Thymus (tissue), 11 donors: ENCODE data around the gene CD58. TPM values are rescaled to one million over a fixed set of nuclear protein-coding genes. Genes with fewer than 3 reads are reported as not detected.

Source experiments
- DNase-seq, 9 donors: peaks; one replicate each; pipeline ENCODE4 v3.0.0-alpha.2; 2013; ENCODE audit warnings: low spot score in 9 of 9, low read depth in 6 of 9, missing footprints in 1 of 9
- H3K27ac ChIP-seq, 2 donors: one replicate each; pipeline ENCODE4 v1.5.1; 2013; ENCODE audit warnings: control low read depth in 1 of 2, low read depth in 1 of 2, low read length in 1 of 2, mild to moderate bottlenecking in 1 of 2, moderate library complexity in 1 of 2
- H3K27me3 ChIP-seq, 2 donors: one replicate each; pipeline ENCODE4 v1.5.1; 2013; ENCODE audit warnings: low read length in 1 of 2; ENCODE audit not compliant: control insufficient read depth in 2 of 2, insufficient read depth in 1 of 2
- H3K36me3 ChIP-seq, 2 donors: one replicate each; pipeline ENCODE4 v1.5.1; 2013; ENCODE audit warnings: low read length in 1 of 2, mild to moderate bottlenecking in 1 of 2, moderate library complexity in 1 of 2; ENCODE audit not compliant: control insufficient read depth in 2 of 2, insufficient read depth in 2 of 2
- H3K4me1 ChIP-seq, 2 donors: one replicate each; pipeline ENCODE4 v1.5.1; 2013; ENCODE audit warnings: low read length in 2 of 2; ENCODE audit not compliant: control insufficient read depth in 2 of 2, insufficient read depth in 2 of 2
- H3K4me3 ChIP-seq, 2 donors: one replicate each; pipeline ENCODE4 v1.5.1; 2013; ENCODE audit warnings: low read length in 2 of 2, control low read depth in 1 of 2, mild to moderate bottlenecking in 1 of 2
- H3K9me3 ChIP-seq, 2 donors: one replicate each; pipeline ENCODE4 v1.5.1; 2013; ENCODE audit warnings: low read length in 1 of 2, mild to moderate bottlenecking in 1 of 2; ENCODE audit not compliant: control insufficient read depth in 2 of 2, insufficient read depth in 1 of 2
- WGBS: extraction: QIAGEN DNeasy Blood & Tissue Kit; methylation state at CpG from one replicate; pipeline ENCODE4 v1.1.7; 2013; 5-methylcytosine and 5-hydroxymethylcytosine counted together
- polyA plus RNA-seq: library from polyadenylated mRNA; stranded (reverse); fragments of 200-250 nt; gene quantifications from one replicate; pipeline ENCODE4 v1.2.3, GENCODE V29; 2013
- total RNA-seq: library from RNA; stranded (reverse); fragments of 120-200 nt; gene quantifications from one replicate; pipeline ENCODE4 v1.2.4, GENCODE V29; 2013
- donor health status: healthy.

CD58 gene
- total and polyA plus RNA-seq, 2 donors, result 12.7 to 24.6 TPM

- H3K36me3 ChIP-seq, result no peaks in the 10 kb centered on the region
- no peaks in the 10 kb centered on the region for H3K9me3 ChIP-seq
- no peak overlapping the region for H3K4me3 ChIP-seq
- WGBS, result 94% methylated on average over 4 of the region's 4 CpGs
- no peak for DNase-seq
- H3K4me1 ChIP-seq, result no peaks in the 10 kb centered on the region
- no peak overlapping the region for H3K27ac ChIP-seq
- no peaks in the 10 kb centered on the region for H3K27me3 ChIP-seq
These were observed 13.4 kb downstream of the CD58 start for GRCh38 chr1:116557323-116557878.

GRCh38 chr1:116556289-116557006 lies 14.4 kb downstream of the CD58 start:
- WGBS, result 84% methylated on average over 6 of the region's 6 CpGs
- no peak for DNase-seq
- no peaks in the 10 kb centered on the region for H3K27me3 ChIP-seq
- H3K4me1 ChIP-seq, result no peaks in the 10 kb centered on the region
- H3K9me3 ChIP-seq, result no peaks in the 10 kb centered on the region
- H3K27ac ChIP-seq, result no peak overlapping the region
- no peaks in the 10 kb centered on the region for H3K36me3 ChIP-seq
- no peak overlapping the region for H3K4me3 ChIP-seq

GRCh38 chr1:116554924-116555323 lies 15.9 kb downstream of the CD58 start:
- H3K4me3 ChIP-seq, result no peak overlapping the region
- H3K36me3 ChIP-seq, result no peaks in the 10 kb centered on the region
- 95% methylated on average over 2 of the region's 2 CpGs for WGBS
- no peaks in the 10 kb centered on the region for H3K4me1 ChIP-seq
- no peak for DNase-seq
- H3K27ac ChIP-seq, result no peak overlapping the region
- no peaks in the 10 kb centered on the region for H3K9me3 ChIP-seq
- H3K27me3 ChIP-seq, result no peaks in the 10 kb centered on the region

GRCh38 chr1:116553386-116554115 lies 17.3 kb downstream of the CD58 start:
- H3K27me3 ChIP-seq, result no peaks in the 10 kb centered on the region
- H3K4me3 ChIP-seq, result no peak overlapping the region
- no peak overlapping the region for H3K27ac ChIP-seq
- no peaks in the 10 kb centered on the region for H3K4me1 ChIP-seq
- DNase-seq, result no peak
- WGBS, result 97% methylated on average over 1 of the region's 1 CpG
- H3K9me3 ChIP-seq, result no peaks in the 10 kb centered on the region
- H3K36me3 ChIP-seq, result no peaks in the 10 kb centered on the region

DNA sequence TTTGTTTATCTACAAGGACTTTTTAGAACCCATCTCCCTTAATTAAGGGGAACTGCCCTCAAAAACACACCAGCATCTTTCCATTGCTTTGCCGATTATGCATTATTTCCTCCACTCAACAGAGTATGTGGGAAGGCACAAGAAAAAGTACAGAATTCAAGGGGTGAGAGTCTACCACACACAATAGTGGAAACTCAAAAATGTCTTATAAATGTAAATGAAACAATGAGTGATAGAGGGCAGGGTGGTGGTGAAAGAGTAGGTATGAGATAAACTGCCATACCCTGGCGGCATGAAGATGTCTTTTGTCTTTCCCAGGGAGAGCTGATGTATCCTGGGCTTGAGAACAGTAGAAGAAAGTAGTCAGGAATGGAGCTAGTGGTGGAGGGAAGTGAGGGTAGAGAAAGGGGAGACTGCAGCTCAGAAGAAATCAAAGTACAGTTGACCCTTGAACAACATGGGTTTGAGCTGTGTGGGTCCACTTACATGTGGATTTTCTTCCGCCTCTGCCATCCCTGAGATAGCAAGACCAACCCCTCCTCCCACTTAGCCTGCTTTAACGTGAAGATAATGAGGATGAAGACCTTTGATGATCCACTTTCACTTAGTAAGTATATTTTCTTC lies 24.4 kb downstream of the CD58 start:
- H3K27me3 ChIP-seq, result no peaks in the 10 kb centered on the region
- no peaks in the 10 kb centered on the region for H3K9me3 ChIP-seq
- H3K27ac ChIP-seq, result no peak overlapping the region
- WGBS, result 98% methylated on average over 4 of the region's 4 CpGs
- H3K36me3 ChIP-seq, result peaks cover 5% of the 10 kb centered on the region in 2 donors
- no peak overlapping the region for H3K4me3 ChIP-seq
- DNase-seq, result no peak
- no peaks in the 10 kb centered on the region for H3K4me1 ChIP-seq

GRCh38 chr1:116545359-116545705 lies 25.5 kb downstream of the CD58 start:
- Histone ChIP-seq H3K36me3 (peaks cover 5% of the 10 kb centered on the region in 2 donors), H3K27me3 (no peaks in the 10 kb centered on the region), H3K4me1 (no peaks in the 10 kb centered on the region), H3K27ac (no peak overlapping the region), H3K9me3 (no peaks in the 10 kb centered on the region), H3K4me3 (no peak overlapping the region)
- WGBS, result 98% methylated on average over 2 of the region's 2 CpGs
- no peak for DNase-seq

GRCh38 chr1:116544588-116545358 lies 26.1 kb downstream of the CD58 start:
- Histone ChIP-seq H3K27me3 (no peaks in the 10 kb centered on the region), H3K4me1 (no peaks in the 10 kb centered on the region), H3K27ac (no peak overlapping the region), H3K4me3 (no peak overlapping the region), H3K36me3 (peaks cover 5% of the 10 kb centered on the region in 2 donors), H3K9me3 (no peaks in the 10 kb centered on the region)
- WGBS, result 95% methylated on average over 8 of the region's 8 CpGs
- DNase-seq, result no peak

DNA sequence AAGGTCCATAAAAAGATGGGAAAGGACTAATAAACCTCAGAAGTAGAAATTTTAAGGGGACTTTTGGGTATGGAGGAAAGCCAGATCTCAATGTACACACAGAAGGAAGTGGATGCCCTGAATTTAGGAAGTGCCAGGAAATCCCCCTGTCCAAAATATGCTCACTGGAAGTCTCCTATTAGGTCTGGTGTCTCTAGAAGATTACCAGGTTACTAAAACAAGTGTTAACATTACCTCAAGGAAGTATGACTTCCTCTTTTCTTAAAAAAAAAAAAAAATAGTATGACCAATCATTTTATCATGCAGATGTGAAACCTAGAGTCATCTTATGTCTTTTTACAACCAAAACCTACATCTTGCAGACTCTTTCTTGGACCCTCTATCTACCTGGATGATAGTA lies 30.7 kb downstream of the CD58 start:
- no peak overlapping the region for H3K4me3 ChIP-seq
- no peaks in the 10 kb centered on the region for H3K9me3 ChIP-seq
- no peak for DNase-seq
- H3K27ac ChIP-seq, result no peak overlapping the region
- no peaks in the 10 kb centered on the region for H3K27me3 ChIP-seq
- H3K36me3 ChIP-seq, result peaks cover 5% of the 10 kb centered on the region in 2 donors
- no peaks in the 10 kb centered on the region for H3K4me1 ChIP-seq
